Trophoblast cell (in vitro differentiated cells and primary cell): ENCODE results near the gene TBX4.

ENCODE experiments used
- DNase-seq, 2 donors: peaks; one replicate each; pipeline ENCODE4 v3.0.0-alpha.2; 2016
- H2AFZ ChIP-seq: 2 replicates; pipeline ENCODE4 v1.6.1; 2013; ENCODE audit warnings: low read length, moderate library complexity, mild to moderate bottlenecking; ENCODE audit not compliant: insufficient read depth, poor library complexity
- H2AK5ac ChIP-seq: 2 replicates; pipeline ENCODE4 v1.6.1; 2013; ENCODE audit warnings: mild to moderate bottlenecking, low read length
- H2BK120ac ChIP-seq: 2 replicates; pipeline ENCODE4 v1.6.1; 2013; ENCODE audit warnings: low read length, mild to moderate bottlenecking, moderate library complexity; ENCODE audit not compliant: insufficient read depth, poor library complexity
- H2BK12ac ChIP-seq: 2 replicates; pipeline ENCODE4 v1.6.1; 2013; ENCODE audit warnings: mild to moderate bottlenecking, low read length, moderate library complexity
- H2BK5ac ChIP-seq: 2 replicates; pipeline ENCODE4 v1.6.1; 2013; ENCODE audit warnings: low read length, low read depth, moderate library complexity, mild to moderate bottlenecking; ENCODE audit not compliant: poor library complexity
- H3K14ac ChIP-seq: 2 replicates; pipeline ENCODE4 v1.6.1; 2013; ENCODE audit warnings: mild to moderate bottlenecking, low read length
- H3K18ac ChIP-seq: 2 replicates; pipeline ENCODE4 v1.6.1; 2013; ENCODE audit warnings: mild to moderate bottlenecking, low read length
- H3K23ac ChIP-seq: 2 replicates; pipeline ENCODE4 v1.6.1; 2013; ENCODE audit warnings: low read length
- H3K27ac ChIP-seq: 2 replicates; pipeline ENCODE4 v1.5.1; 2013; ENCODE audit warnings: low read depth, mild to moderate bottlenecking, inconsistent platforms, low read length, moderate library complexity
- H3K27me3 ChIP-seq: 2 replicates; pipeline ENCODE4 v1.6.1; 2013; ENCODE audit warnings: inconsistent platforms, mild to moderate bottlenecking, low read length, moderate library complexity; ENCODE audit not compliant: insufficient read depth
- H3K36me3 ChIP-seq, 2 experiments: 1 replicate in 1 of 2; 2 replicates in 1 of 2; pipeline ENCODE4 v1.6.1; 2013; ENCODE audit warnings: low read length in 2 of 2, mild to moderate bottlenecking in 2 of 2, moderate library complexity in 1 of 2; ENCODE audit not compliant: insufficient read depth in 2 of 2, control insufficient read depth in 1 of 2
- H3K4ac ChIP-seq: 2 replicates; pipeline ENCODE4 v1.6.1; 2013; ENCODE audit warnings: low read depth, mild to moderate bottlenecking, low read length, moderate library complexity
- H3K4me1 ChIP-seq, 2 experiments: 1 replicate in 1 of 2; 2 replicates in 1 of 2; pipeline ENCODE4 v1.6.1; 2013; ENCODE audit warnings: low read length in 2 of 2, mild to moderate bottlenecking in 2 of 2, moderate library complexity in 1 of 2; ENCODE audit not compliant: insufficient read depth in 2 of 2, control insufficient read depth in 1 of 2
- H3K4me2 ChIP-seq: 2 replicates; pipeline ENCODE4 v1.6.1; 2013; ENCODE audit warnings: inconsistent platforms, mild to moderate bottlenecking, low read length, moderate library complexity
- H3K4me3 ChIP-seq: 2 replicates; pipeline ENCODE4 v1.5.1; 2013; ENCODE audit warnings: mild to moderate bottlenecking, low read depth, low read length, inconsistent platforms
- H3K79me1 ChIP-seq: one replicate; pipeline ENCODE4 v1.6.1; 2013; ENCODE audit warnings: low read length
- H3K79me2 ChIP-seq: 2 replicates; pipeline ENCODE4 v1.6.1; 2013; ENCODE audit warnings: low read length, mild to moderate bottlenecking; ENCODE audit not compliant: control insufficient read depth, insufficient read depth, poor library complexity
- H3K9ac ChIP-seq: 2 replicates; pipeline ENCODE4 v1.6.1; 2013; ENCODE audit warnings: mild to moderate bottlenecking, low read length
- H3K9me3 ChIP-seq: 2 replicates; pipeline ENCODE4 v1.6.1; 2013; ENCODE audit warnings: low read depth, mild to moderate bottlenecking, control low read depth, inconsistent platforms, low read length; ENCODE audit not compliant: insufficient read depth
- H4K12ac ChIP-seq: 2 replicates; pipeline ENCODE4 v1.6.1; 2013; ENCODE audit warnings: low read depth, mild to moderate bottlenecking, low read length, moderate library complexity
- H4K8ac ChIP-seq: 2 replicates; pipeline ENCODE4 v1.6.1; 2013; ENCODE audit warnings: low read depth, mild to moderate bottlenecking, low read length, moderate library complexity
- H4K91ac ChIP-seq: one replicate; pipeline ENCODE4 v1.6.1; 2013; ENCODE audit warnings: low read depth, mild to moderate bottlenecking, low read length, moderate library complexity
- WGBS: extraction: QIAGEN DNeasy Blood & Tissue Kit; methylation state at CpG from one replicate; pipeline ENCODE4 v1.1.7; 2013; ENCODE audit warnings: missing lambda C conversion rate; ENCODE audit not compliant: insufficient read length, insufficient coverage; ENCODE audit errors: extremely low coverage; 5-methylcytosine and 5-hydroxymethylcytosine counted together

TBX4 gene

DNA sequence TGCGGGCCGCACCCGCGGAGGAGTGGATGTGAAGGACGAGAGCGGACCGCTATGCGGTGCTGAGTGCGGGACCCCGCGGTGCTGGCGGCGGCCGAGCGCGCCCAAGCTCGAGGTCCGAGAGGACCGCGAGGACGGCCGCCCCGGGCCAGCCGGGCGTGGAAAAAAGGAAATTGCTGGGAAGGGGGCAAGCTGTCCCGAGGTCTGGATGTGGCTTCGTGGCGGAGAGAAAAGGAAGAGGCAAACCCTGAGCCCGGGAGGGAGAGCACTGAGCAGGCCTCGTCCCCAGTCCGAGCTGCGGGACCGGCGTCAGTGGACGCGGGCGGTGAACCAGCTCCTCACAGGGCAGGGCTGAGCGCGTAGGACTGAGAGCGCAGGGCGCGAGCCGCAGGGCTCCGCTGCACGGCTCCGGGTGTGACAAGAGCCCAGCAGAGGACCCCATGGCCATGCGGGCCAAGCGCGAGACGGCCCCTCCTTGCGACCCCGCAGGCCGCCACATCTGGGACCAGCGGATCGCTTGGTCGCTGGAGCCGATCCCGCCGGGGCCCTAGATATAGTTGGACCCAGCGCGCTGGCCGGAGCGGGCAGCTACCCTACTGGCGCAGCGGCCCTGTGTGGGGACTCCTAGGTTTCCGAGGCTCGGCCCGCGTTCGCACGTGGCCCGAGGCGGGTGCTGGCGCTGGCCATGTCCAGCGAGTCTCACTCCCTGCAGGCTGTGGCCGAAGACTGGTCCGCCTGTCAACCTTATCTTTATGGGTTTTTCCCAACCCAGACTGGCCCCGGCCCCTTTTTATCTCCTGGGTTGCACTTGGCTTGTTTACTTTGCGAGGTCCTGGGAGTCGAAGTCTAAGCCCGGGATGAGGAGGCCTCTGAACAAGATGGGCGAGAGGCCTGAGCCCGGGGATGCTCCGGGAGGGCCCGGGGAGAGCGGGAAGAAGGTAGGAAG is 2.4 kb downstream of the TBX4 start:
- H3K9ac ChIP-seq, result no peak overlapping the region
- no CpG with 5 or more reads among the region's 86 CpGs for WGBS

DNA sequence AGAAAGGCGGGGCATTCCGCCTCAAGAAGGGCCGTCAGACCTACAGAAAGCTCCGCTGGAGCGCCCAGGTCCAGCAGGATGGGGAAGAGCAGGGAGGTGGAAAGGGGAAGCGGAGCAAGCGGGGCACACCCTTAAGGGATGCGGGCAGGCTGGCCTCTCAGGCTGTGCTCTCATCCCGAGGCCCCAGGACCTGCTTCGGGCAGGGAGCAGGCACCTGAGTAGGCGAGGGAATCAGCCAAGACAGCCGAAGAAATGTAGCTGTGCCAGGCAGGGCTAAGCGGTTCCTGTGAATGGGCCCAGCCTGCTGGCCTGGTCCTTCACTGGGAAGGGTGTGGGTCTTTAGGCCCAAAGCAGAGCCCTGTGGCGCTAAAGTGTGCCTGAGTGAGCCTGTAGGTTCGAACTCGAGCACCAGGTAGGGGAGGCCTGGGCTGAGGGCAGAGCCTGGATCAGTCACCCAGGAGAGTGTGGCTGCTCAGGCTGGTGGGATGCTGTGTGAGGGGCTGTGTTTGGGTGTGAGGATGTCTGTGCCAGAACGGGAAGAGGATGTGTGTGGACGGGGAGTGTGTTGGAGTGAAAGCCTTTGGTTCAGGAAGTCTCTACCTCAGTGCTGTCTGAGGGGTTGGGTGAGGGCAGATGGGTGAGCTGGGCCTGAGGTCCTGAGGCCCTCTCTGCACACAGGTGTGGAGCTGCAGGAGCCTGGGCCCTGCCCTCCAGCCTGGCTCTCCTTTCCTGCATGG is 3.3 kb downstream of the TBX4 start:
- Histone ChIP-seq H2BK12ac (no peak overlapping the region), H4K8ac (no peak overlapping the region)

More for the DNA sequence above, 2.4 kb downstream of the TBX4 start:
- no peak overlapping the region for H2BK5ac ChIP-seq
- H3K4me2 ChIP-seq, result peak overlapping the region; percentile 18
- H4K8ac ChIP-seq, result no peak overlapping the region
- H3K27me3 ChIP-seq, result peaks cover 82% of the 10 kb centered on the region
- H4K91ac ChIP-seq, result no peak overlapping the region
- peaks cover 2% of the 10 kb centered on the region for H3K79me2 ChIP-seq
- peaks cover 8% of the 10 kb centered on the region for H3K9me3 ChIP-seq
- no peak overlapping the region for H2BK120ac ChIP-seq
- no peak overlapping the region for H3K4me3 ChIP-seq
- H2BK12ac ChIP-seq, result no peak overlapping the region
- H3K4ac ChIP-seq, result no peak overlapping the region
- no peak overlapping the region for H2AFZ ChIP-seq
- H3K79me1 ChIP-seq, result no peaks in the 10 kb centered on the region
- H4K12ac ChIP-seq, result no peak overlapping the region
- no peak overlapping the region for H3K27ac ChIP-seq
- no peak overlapping the region for H2AK5ac ChIP-seq
- DNase-seq, result no peak
- H3K14ac ChIP-seq, result no peak overlapping the region
- H3K23ac ChIP-seq, result no peak overlapping the region
- no peaks in the 10 kb centered on the region for H3K36me3 ChIP-seq
- no peak overlapping the region for H3K18ac ChIP-seq
- H3K4me1 ChIP-seq, result peaks cover 9 to 17% of the 10 kb centered on the region in 2 experiments

GRCh38 chr17:61456061-61456681 is 3.9 kb downstream of the TBX4 start:
- no CpG with 5 or more reads among the region's 47 CpGs for WGBS
- Histone ChIP-seq H4K12ac (no peak overlapping the region), H3K4me1 (peaks cover 9 to 14% of the 10 kb centered on the region in 2 experiments)

More for the DNA sequence above, 3.3 kb downstream of the TBX4 start:
- no peak overlapping the region for H3K4ac ChIP-seq
- no peaks in the 10 kb centered on the region for H3K79me1 ChIP-seq
- no peak for DNase-seq
- H3K9ac ChIP-seq, result no peak overlapping the region
- H2AFZ ChIP-seq, result no peak overlapping the region
- no peak overlapping the region for H2BK120ac ChIP-seq
- no peak overlapping the region for H3K14ac ChIP-seq
- peaks cover 2% of the 10 kb centered on the region for H3K79me2 ChIP-seq
- H4K91ac ChIP-seq, result no peak overlapping the region
- H2AK5ac ChIP-seq, result no peak overlapping the region
- H4K12ac ChIP-seq, result no peak overlapping the region
- H3K23ac ChIP-seq, result no peak overlapping the region
- peaks cover 9 to 17% of the 10 kb centered on the region in 2 experiments for H3K4me1 ChIP-seq
- H3K4me3 ChIP-seq, result peak overlapping the region; percentile 52
- no peak overlapping the region for H3K18ac ChIP-seq
- no peak overlapping the region for H3K4me2 ChIP-seq
- no peak overlapping the region for H2BK5ac ChIP-seq
- WGBS, result no CpG with 5 or more reads among the region's 18 CpGs
- H3K9me3 ChIP-seq, result peaks cover 8% of the 10 kb centered on the region
- H3K36me3 ChIP-seq, result no peaks in the 10 kb centered on the region
- H3K27ac ChIP-seq, result no peak overlapping the region
- peaks cover 88% of the 10 kb centered on the region for H3K27me3 ChIP-seq

DNA sequence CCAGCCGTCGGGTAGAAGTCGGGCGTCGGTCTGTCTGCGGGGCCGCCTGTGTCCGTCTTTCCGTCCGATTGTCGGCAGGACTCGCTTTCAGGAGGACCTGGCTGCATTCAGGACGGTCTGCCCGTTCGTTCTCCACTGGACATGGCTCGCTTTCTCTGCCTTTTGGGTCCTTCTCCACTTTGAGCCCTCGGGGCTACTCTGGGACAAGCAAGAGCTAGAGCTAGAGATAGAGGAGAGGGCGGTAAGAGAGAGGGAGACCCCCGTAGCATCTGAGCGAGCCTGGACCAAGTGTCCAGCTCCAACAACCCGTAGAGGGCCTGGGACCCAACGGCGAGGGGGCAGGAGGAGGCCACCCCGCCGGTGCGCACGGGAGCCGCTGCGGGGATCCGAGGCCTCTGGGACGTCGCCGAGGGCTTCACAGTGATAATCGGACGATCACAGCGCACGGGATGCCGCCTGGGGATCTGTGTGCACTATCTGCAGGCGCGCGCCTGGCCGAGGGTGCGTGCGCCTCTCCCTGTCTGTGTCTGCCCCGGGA is 4.5 kb downstream of the TBX4 start:
- Histone ChIP-seq H3K27ac (no peak overlapping the region), H2AK5ac (no peak overlapping the region), H3K9me3 (peaks cover 8% of the 10 kb centered on the region), H3K79me2 (peaks cover 2% of the 10 kb centered on the region), H3K4me3 (no peak overlapping the region), H2BK5ac (no peak overlapping the region), H3K36me3 (no peaks in the 10 kb centered on the region), H3K18ac (no peak overlapping the region), H4K91ac (no peak overlapping the region), H4K8ac (no peak overlapping the region), H2BK12ac (no peak overlapping the region), H3K14ac (no peak overlapping the region), H3K23ac (no peak overlapping the region), H3K4me2 (no peak overlapping the region), H3K79me1 (no peaks in the 10 kb centered on the region), H4K12ac (no peak overlapping the region), H2AFZ (no peak overlapping the region), H3K27me3 (peaks cover 88% of the 10 kb centered on the region), H3K4me1 (peaks cover 5 to 11% of the 10 kb centered on the region in 2 experiments), H3K4ac (no peak overlapping the region), H3K9ac (no peak overlapping the region), H2BK120ac (no peak overlapping the region)
- no CpG with 5 or more reads among the region's 45 CpGs for WGBS
- DNase-seq, result no peak

More at GRCh38 chr17:61456061-61456681, 3.9 kb downstream of the TBX4 start:
- Histone ChIP-seq H3K27ac (no peak overlapping the region), H3K18ac (no peak overlapping the region), H2AK5ac (no peak overlapping the region), H4K91ac (no peak overlapping the region), H3K79me2 (peaks cover 2% of the 10 kb centered on the region), H2BK5ac (no peak overlapping the region), H4K8ac (no peak overlapping the region), H3K9ac (no peak overlapping the region), H3K4ac (no peak overlapping the region), H3K27me3 (peaks cover 88% of the 10 kb centered on the region), H3K4me2 (no peak overlapping the region), H3K14ac (no peak overlapping the region), H3K36me3 (no peaks in the 10 kb centered on the region), H3K4me3 (no peak overlapping the region), H2BK120ac (no peak overlapping the region), H3K9me3 (peaks cover 8% of the 10 kb centered on the region), H3K23ac (no peak overlapping the region), H2BK12ac (no peak overlapping the region), H3K79me1 (no peaks in the 10 kb centered on the region), H2AFZ (no peak overlapping the region)
- no peak for DNase-seq
